ENCODE data around the gene SWAP70.
"Not testable (repeated sequence)": the region's sequence is repeated elsewhere in the genome, so short reads cannot be mapped to it uniquely, and the experiment has no call there.

The SWAP70 gene

GRCh38 chr11:9693801-9694553, 30.1 kb downstream of the SWAP70 start:
- no peak overlapping the region for H3K27ac ChIP-seq
- no peak overlapping the region for H3K9ac ChIP-seq
- H2AFZ ChIP-seq: no peak overlapping the region

GRCh38 chr11:9695228-9695627, 31.4 kb downstream of the SWAP70 start:
- not testable (repeated sequence) for H3K9me3 ChIP-seq (ENCODE audit: control insufficient read depth, low read length); H3K9ac ChIP-seq; H3K36me3 ChIP-seq (ENCODE audit: control insufficient read depth, insufficient read depth, low read length); H3K79me2 ChIP-seq; H3K27ac ChIP-seq; H3K27me3 ChIP-seq (ENCODE audit: control insufficient read depth, insufficient read depth, low read length); H2AFZ ChIP-seq; H3K4me2 ChIP-seq (ENCODE audit: low read length); H3K4me3 ChIP-seq (ENCODE audit: low read depth, low read length); H3K4me1 ChIP-seq

More at GRCh38 chr11:9693801-9694553, 30.1 kb downstream of the SWAP70 start:
- TF ChIP-seq CTCF (IDR thresholded peaks at IDR 0.05): no peak
- H3K4me2 ChIP-seq (ENCODE audit: low read length): no peak overlapping the region
- H3K4me1 ChIP-seq: peaks cover 6% of the 10 kb centered on the region
- H3K4me3 ChIP-seq (ENCODE audit: low read depth, low read length): no peak overlapping the region
- peaks cover 7% of the 10 kb centered on the region for H3K79me2 ChIP-seq
- H3K27me3 ChIP-seq (ENCODE audit: control insufficient read depth, insufficient read depth, low read length): no peaks in the 10 kb centered on the region
- H3K9me3 ChIP-seq (ENCODE audit: control insufficient read depth, low read length): no peaks in the 10 kb centered on the region
- no peaks in the 10 kb centered on the region for H3K36me3 ChIP-seq (ENCODE audit: control insufficient read depth, insufficient read depth, low read length)

- Histone ChIP-seq H3K9me3 (ENCODE audit: control insufficient read depth, low read length) (no peaks in the 10 kb centered on the region), H3K79me2 (peaks cover 5% of the 10 kb centered on the region), H3K4me1 (no peaks in the 10 kb centered on the region), H2AFZ (no peak overlapping the region), H3K27ac (no peak overlapping the region), H3K36me3 (ENCODE audit: control insufficient read depth, insufficient read depth, low read length) (no peaks in the 10 kb centered on the region), H3K9ac (no peak overlapping the region), H3K4me2 (ENCODE audit: low read length) (no peak overlapping the region), H3K27me3 (ENCODE audit: control insufficient read depth, insufficient read depth, low read length) (no peaks in the 10 kb centered on the region), H3K4me3 (ENCODE audit: low read depth, low read length) (no peak overlapping the region)
- no peak for TF ChIP-seq CTCF (IDR thresholded peaks at IDR 0.05)
Measured at GRCh38 chr11:9697766-9698165, 33.9 kb downstream of the SWAP70 start.

- no peak for TF ChIP-seq CTCF (IDR thresholded peaks at IDR 0.05)
- Histone ChIP-seq H3K4me1 (no peaks in the 10 kb centered on the region), H3K27ac (peak overlapping the region; percentile 16)
Measured at GRCh38 chr11:9700105-9700801, 36.4 kb downstream of the SWAP70 start.

GRCh38 chr11:9701799-9702198, 37.9 kb downstream of the SWAP70 start:
- H3K27ac ChIP-seq: no peak overlapping the region
- H3K4me3 ChIP-seq (ENCODE audit: low read depth, low read length): no peak overlapping the region
- H3K4me1 ChIP-seq: no peaks in the 10 kb centered on the region
- H2AFZ ChIP-seq: no peak overlapping the region
- H3K4me2 ChIP-seq (ENCODE audit: low read length): no peak overlapping the region
- H3K9me3 ChIP-seq (ENCODE audit: control insufficient read depth, low read length): no peaks in the 10 kb centered on the region
- no peaks in the 10 kb centered on the region for H3K79me2 ChIP-seq
- no peaks in the 10 kb centered on the region for H3K36me3 ChIP-seq (ENCODE audit: control insufficient read depth, insufficient read depth, low read length)
- H3K9ac ChIP-seq: no peak overlapping the region
- H3K27me3 ChIP-seq (ENCODE audit: control insufficient read depth, insufficient read depth, low read length): no peaks in the 10 kb centered on the region
- no peak for TF ChIP-seq CTCF (IDR thresholded peaks at IDR 0.05)

More at GRCh38 chr11:9700105-9700801, 36.4 kb downstream of the SWAP70 start:
- H3K4me3 ChIP-seq (ENCODE audit: low read depth, low read length): no peak overlapping the region
- no peaks in the 10 kb centered on the region for H3K36me3 ChIP-seq (ENCODE audit: control insufficient read depth, insufficient read depth, low read length)
- no peak overlapping the region for H2AFZ ChIP-seq
- H3K79me2 ChIP-seq: peaks cover 3% of the 10 kb centered on the region
- no peaks in the 10 kb centered on the region for H3K27me3 ChIP-seq (ENCODE audit: control insufficient read depth, insufficient read depth, low read length)
- no peaks in the 10 kb centered on the region for H3K9me3 ChIP-seq (ENCODE audit: control insufficient read depth, low read length)
- H3K4me2 ChIP-seq (ENCODE audit: low read length): no peak overlapping the region
- no peak overlapping the region for H3K9ac ChIP-seq

Measured in parathyroid adenoma (tissue), 2 donors.